ENCODE results near the gene S100B. TPM values are rescaled to one million over a fixed set of nuclear protein-coding genes. Genes with fewer than 3 reads are reported as not detected.

S100B gene
- total and polyA plus RNA-seq, 9 of the 15 experiments (the other 6 are each of a cell fraction or from before 2014, with no cell fraction given): not detected

DNA sequence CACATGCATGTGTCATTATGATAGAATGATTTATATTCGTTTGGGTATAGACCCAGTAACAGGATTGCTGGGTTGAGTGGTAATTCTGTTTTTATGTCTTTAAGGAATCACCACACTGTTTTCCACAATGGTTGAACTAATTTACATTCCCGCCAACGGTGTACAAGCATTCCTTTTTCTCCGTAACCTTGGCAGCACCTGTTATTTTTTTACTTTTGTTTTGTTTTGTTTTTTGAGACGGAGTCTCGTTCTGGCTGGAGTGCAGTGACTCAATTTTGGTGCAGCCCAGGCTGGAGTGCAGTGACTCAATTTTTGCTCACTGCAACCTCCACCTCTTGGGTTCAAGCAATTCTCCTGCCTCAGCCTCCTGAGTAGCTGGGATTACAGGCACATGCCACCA lies 8.5 kb upstream of the S100B start:
- H2AFZ ChIP-seq (ENCODE audit: low read depth, low read length): no peak overlapping the region
- BruUV-seq (replicated peaks): no TSS peak

More for the DNA sequence above, 8.5 kb upstream of the S100B start:
- WGBS (ENCODE audit: insufficient coverage, low coverage, missing lambda C conversion rate): 13% methylated on average over 6 of the region's 6 CpGs
- TF ChIP-seq CBX2 (IDR thresholded peaks at IDR 0.05; ENCODE audit: insufficient read depth, low read length, poor library complexity, severe bottlenecking): peak; percentile 53
- TF ChIP-seq RERE (CRISPR knock-in tag; IDR thresholded peaks at IDR 0.05; ENCODE audit: borderline replicate concordance): no peak
- TF ChIP-seq, protein P1, sequence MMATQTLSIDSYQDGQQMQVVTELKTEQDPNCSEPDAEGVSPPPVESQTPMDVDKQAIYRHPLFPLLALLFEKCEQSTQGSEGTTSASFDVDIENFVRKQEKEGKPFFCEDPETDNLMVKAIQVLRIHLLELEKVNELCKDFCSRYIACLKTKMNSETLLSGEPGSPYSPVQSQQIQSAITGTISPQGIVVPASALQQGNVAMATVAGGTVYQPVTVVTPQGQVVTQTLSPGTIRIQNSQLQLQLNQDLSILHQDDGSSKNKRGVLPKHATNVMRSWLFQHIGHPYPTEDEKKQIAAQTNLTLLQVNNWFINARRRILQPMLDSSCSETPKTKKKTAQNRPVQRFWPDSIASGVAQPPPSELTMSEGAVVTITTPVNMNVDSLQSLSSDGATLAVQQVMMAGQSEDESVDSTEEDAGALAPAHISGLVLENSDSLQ (IDR thresholded peaks at IDR 0.05): 0 out of 2 replicates have a peak, but pooled peaks have one; percentile 6
- DNase-seq (ENCODE audit: extremely low read depth in 1 of 4, low spot score in 3 of 4): no peak
- CTCF ChIA-PET (ENCODE audit: low intra/inter-chr PET ratio): no interaction called here
- H4K20me1 ChIP-seq (replicated peaks; ENCODE audit: control insufficient read depth, insufficient read depth, low read length): no peaks in the 10 kb centered on the region
- no peak for FAIRE-seq
- H3K9me1 ChIP-seq (ENCODE audit: control insufficient read depth, insufficient read depth, low read length): no peaks in the 10 kb centered on the region
- POLR2A ChIA-PET: interaction anchor here (1.9 kb wide), 1 partner anchor 22 kb away, joined by 9 read pairs; the partner anchor contains the start of gene PRMT2
- no peaks in the 10 kb centered on the region; the same call in 1 of the 2 replicates for H3K9me3 ChIP-seq (replicated peaks; ENCODE audit: control insufficient read depth, insufficient read depth, low read depth, low read length)
- H3K36me3 ChIP-seq (ENCODE audit: control insufficient read depth, insufficient read depth, low read length): no peaks in the 10 kb centered on the region
- H3K4me3 ChIP-seq: no peak overlapping the region
- H3K27ac ChIP-seq (ENCODE audit: extremely low read depth, low read depth, low read length): no peak overlapping the region
- peaks cover 19 to 27% of the 10 kb centered on the region in 2 experiments for H3K27me3 ChIP-seq (ENCODE audit: control insufficient read depth in 2 of 2, insufficient read depth in 2 of 2, low read length in 2 of 2)
- H3K9ac ChIP-seq (ENCODE audit: insufficient read depth in 1 of 2, low read depth in 2 of 2, low read length in 2 of 2): no peak overlapping the region
- no peaks in the 10 kb centered on the region for H3K4me1 ChIP-seq (replicated peaks in 1 of 2; ENCODE audit: control insufficient read depth in 2 of 2, insufficient read depth in 2 of 2, low read length in 2 of 2)
- no peaks in the 10 kb centered on the region for H3K79me2 ChIP-seq (ENCODE audit: control insufficient read depth, insufficient read depth, low read length)
- no peak for ATAC-seq
- no peak overlapping the region for H3K4me2 ChIP-seq (ENCODE audit: insufficient read depth, low read length)
- intact Hi-C loops (cut with micrococcal nuclease): no loop called here
- in situ Hi-C loops (cut with MboI): no loop called here

Measured in K562 (cell line).